Measurements from ENCODE around the gene CLCA2.

Gene CLCA2

GRCh38 chr1:86423873-86424272, at the start of gene CLCA2:
TSS of gene CLCA2 (plus strand) at chr1:86424171. CDS start at chr1:86424248, 77 bp downstream.
- DNase-seq: no peak

DNA sequence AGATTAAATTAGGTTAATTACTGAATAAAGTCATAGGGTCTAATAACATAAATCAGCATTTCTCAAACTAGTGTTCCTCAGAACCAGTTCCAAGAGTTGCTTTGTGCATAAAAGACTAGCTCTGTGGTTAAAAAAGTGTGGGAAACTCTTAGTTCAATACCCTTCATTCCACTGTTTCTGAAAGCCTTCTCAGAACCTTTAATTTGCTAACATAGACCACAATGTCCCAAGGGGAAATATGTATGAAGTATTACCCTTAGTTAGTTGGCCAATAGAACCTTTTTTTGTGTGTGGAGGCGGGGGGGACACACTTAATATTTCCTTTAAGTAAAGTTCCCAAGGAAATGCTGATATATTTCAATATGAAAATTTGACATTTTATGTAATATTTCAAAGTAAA, 48.3 kb upstream of the CLCA2 start:
- no peak for DNase-seq

DNA sequence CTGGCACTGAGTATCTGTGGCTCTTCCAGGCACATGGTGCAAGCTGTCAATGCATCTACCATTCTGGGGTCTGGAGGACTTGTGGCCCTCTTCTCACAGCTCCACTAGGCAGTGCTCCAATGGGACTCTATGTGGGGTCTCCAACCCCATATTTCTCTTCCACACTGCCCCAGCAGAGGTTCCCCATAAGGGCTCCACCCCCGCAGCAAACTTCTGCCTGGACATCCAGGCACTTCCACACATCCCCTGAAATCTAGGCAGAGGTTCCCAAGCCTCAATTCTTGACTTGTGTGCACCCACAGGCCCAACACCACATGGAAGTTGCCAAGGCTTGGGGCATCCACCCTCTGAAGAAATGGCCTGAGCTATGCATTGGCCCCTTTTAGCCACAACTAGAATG, 46.6 kb upstream of the CLCA2 start:
- DNase-seq: no peak

GRCh38 chr1:86378813-86379212, 45.2 kb upstream of the CLCA2 start:
- DNase-seq: no peak

DNA sequence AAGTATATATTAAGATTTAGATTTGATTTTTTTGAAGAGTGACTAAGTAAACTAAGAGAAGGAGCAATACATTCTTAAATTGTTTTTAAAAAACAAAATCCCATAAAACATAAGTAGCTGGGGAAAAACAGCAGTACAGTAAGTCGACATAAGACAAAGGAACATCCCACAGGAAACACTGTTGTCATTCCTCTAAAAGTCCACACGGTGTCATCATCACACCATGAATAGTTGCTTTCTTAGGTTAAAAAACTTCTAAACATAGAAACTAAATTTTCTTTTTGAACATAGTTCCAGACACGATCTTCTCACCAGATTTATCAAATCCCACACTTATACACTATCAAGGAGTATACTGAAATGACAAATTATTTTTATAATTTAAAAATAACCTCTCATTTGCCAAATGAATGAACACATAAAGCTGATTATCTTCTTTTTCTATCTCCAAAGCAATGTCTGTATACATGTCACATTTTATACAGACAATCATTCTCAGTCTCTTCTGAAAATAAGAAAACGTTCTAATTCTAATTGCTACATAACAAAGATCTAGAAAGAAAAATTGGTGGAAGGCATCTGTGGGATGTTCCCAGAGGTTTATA, 43.6 kb upstream of the CLCA2 start:
- no peak for DNase-seq

- DNase-seq: no peak
Measured at GRCh38 chr1:86381223-86381622, 42.7 kb upstream of the CLCA2 start.

DNA sequence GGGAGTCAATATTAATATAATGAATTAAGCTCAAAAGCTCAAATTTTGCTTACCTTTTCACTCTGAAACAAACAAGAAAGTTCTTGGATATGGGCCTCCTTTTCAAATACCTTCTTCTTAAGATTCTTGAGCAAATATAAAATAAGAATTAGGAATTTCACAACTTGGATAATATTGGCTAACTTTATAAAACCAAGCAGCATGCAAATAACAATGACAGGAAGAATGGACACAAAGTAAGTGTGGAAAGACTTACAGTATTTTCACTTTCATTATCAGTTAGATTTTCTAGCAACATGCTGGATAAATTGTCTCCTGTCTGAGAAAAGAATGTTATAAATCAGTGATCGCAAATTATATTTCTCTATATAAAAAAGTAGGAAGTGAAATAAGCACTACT, 41.1 kb upstream of the CLCA2 start:
- DNase-seq: no peak

DNA sequence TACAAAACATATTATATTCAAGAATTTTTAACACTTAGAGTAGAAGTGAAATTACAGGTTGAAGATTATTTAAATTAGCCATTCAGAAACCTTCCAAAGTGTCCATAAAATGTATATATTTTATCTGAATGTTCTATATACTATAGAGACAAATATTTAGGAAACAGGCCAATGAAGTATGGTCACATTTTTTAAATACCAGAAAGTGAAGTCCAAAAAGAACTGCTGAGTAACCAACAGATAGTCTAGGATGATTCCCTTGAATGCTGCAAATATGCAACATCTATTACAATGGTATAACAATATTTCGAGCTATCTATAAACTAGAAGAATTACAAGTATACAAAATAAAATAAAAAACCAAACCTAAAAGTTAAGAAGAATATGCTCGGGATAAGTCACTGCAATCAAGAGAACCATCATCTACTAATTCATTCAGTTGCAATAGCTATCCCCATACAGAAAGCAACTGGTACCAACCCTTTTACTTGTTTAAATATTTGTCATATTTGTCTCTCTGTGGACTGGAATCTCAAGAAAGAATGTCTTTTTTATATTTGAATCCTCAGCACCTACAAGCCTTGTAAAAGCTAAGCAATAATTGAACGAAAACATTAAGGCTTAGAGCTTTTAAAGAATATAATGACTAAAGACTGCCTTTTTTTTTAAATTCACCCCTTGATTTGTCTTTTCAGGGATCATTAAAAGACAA, 35.9 kb upstream of the CLCA2 start:
- DNase-seq: no peak

DNA sequence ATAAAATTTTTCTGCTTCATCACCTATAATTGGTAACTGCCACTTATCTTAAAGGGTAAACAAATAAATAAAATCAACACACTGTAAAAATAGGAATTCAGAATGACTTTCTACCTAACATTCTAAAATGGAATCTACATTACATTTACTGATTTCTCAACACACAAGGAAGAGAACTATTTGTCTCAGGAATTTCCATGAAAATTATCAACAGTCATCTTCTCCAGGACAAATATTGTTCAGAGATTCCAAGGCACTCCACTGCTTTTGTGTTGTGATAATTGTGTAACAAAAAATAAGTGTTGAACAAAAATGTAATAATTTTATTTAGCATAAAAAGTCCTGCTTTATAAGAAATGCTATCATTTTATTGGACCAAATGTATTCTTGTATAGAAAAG, 35.2 kb upstream of the CLCA2 start:
- DNase-seq: no peak

DNA sequence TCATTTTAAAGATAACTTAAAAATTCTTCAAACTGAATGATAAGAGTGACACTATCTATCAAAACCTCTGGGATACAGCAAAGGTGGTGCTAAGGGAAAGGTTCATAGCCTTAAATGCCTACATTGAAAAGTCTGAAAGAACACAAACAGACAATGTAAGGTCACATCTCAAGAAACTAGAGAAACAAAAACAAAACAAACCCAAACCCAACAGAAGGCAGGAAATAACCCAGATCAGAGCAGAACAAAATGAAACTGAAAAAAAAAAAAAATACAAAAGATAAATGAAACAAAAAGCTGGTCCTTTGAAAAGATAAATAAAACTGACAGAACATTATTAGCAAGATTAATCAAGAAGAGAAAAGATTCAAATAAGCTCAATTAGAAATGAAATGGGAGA, 34.7 kb upstream of the CLCA2 start:
- DNase-seq: no peak

DNA sequence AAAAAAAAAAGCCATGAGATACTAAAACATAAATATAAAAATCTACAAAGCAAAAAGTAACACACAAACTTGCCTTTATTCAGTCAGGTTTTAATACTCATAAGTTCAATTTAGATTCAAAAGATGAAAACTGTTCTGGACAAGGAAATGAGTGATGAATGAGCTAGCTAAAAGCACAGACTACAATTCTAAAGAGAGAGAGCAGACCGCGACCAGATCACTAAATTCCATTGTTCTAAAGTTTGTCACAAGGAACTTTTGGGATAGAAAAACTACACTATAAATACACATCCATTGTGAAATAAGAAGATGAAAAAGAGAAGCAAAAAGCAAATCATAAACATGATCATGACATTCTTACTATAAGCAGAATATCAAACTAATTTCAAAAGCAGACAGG, 29.6 kb upstream of the CLCA2 start:
- no peak for DNase-seq

DNA sequence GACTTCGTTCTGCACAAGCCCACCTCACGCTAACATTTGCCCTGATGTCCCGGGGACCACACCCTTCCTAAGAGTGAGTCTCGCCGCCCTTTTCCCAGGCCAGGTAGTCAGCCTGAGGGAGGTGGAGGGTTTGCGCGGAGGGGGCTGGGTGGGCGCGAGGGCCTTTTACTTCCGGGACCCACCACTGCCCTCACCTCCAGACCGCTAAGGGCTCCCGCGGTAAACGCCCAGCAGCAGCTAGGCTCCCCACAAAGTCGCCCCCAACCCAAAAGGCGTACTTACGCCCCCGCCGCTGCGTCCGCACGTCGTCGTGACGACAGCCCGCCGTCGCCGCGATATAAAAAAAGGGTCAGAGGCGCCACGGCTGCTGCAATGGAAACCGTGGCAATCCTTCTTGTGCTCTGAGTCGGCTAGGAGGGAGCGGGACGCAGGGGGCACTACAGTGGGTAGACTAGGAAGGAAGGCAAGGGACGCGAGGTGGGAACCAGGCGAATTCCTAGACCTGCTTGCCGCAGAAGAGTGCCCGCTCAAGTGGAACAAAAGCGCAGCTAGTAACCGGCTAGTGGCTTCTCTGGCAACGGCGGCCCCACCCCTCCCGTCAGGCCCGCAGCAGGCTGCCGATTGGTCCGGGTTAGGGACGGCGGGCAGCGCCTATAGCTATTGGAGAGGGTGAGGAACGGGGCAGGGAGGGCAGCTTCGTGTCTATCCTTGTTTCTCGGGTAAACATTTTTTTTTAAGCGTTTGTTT, 28.0 kb upstream of the CLCA2 start, which contains the start of gene ODF2L:
ODF2L (minus strand) TSS at position 573 of the 747 bp plus-strand sequence. CDS start 9,296 bp downstream, outside the sequence.
- peak; percentile 87 for DNase-seq

DNA sequence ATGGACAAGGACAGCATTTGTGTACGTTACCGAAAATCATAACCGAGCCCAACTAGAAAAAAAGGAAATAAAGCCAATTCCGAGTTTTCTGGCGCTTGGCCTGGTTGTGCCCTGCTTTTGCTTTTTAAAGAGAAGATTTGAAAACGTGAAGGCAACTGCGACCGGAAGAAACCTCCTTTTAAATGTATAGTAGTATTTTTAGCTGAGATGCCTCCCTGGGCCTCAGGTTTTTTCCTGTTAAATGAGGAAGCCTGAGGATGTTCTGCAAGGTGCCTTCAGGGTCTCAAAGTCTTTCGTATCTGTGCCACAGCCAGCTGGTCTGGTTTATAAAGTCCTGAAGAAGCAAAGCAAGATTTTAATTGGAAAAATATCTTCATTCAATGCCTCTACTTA, 27.5 kb upstream of the CLCA2 start:
- DNase-seq: no peak

DNA sequence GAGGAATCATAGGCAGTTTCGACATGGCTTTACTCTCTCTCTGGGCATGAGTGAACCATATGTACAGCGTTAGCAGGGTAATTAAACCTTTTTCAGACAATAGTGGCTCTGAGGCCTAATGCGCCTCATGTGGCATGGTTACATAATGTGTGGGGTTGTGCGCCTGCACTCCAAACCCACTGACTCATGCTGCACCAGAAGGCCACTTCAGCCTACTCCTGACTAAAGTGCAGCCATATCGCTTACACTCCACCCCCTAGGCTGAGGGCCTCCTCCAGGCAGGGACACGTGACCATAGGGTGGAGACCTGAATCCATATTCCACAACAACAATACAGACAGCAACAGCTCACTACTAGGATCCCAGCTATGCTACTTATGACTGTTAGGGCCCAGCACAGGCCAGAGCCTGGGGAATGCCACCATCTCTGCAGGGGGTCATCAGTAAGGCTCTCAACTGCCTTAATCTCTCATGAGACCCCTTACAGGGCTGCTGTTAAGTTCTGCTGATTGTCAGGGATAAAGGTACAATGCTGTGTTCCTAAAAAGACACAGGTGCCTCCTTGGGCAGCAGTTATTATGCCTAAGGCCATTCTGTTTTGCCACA, 14.5 kb upstream of the CLCA2 start:
- no peak for DNase-seq

DNA sequence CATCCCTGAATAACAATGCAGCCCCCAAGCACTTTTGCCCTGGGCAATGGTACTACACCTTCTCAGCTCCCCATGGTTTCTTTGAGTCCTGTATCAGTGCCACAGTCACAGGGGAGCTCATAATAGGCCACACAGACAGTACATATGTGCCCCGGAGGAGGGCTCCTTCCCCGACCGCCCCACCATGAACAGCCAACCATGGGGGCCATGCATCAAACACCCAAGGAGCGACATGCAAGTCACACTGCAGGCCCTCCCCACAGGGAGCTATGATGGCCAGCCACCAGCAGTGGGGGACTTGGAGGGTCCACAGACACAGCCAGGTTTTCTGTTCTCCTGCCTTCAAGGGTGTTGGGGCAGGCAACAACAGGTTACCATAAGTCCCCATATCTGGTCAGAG, 13.1 kb upstream of the CLCA2 start:
- DNase-seq: no peak

- DNase-seq: no peak
Measured at GRCh38 chr1:86416343-86416742, 7.6 kb upstream of the CLCA2 start.

DNA sequence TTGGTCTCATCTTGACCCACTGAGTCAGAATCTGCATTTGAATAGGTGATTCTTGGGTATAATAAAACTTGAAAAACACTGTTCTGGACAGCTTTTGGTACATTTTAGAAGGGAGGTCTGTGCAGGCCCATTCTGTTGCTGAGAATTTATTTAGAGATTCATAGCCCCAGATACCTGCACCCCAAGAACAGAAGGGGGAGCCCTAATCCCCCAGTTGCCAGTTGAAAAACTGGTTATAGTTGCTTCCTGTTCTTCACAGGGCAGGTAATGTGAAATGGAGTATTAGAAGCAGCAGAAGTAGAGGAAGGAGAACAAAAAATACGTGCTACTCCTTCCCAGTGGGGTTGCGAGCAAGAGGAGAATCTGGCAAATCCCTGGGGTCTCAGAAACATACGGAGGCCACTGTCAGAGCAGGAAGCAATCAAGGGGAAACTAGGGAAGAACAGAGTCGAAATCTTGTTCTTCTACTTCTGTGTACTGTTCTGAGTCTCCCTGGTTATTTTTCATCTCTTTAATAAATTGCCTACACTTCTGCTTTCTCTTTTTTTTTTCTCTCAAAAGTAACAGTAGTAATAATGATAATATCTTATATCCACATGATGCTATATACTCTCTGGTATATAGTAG, 4.6 kb upstream of the CLCA2 start:
- no peak for DNase-seq

GRCh38 chr1:86421601-86422280, 2.2 kb upstream of the CLCA2 start:
- DNase-seq: no peak

DNA sequence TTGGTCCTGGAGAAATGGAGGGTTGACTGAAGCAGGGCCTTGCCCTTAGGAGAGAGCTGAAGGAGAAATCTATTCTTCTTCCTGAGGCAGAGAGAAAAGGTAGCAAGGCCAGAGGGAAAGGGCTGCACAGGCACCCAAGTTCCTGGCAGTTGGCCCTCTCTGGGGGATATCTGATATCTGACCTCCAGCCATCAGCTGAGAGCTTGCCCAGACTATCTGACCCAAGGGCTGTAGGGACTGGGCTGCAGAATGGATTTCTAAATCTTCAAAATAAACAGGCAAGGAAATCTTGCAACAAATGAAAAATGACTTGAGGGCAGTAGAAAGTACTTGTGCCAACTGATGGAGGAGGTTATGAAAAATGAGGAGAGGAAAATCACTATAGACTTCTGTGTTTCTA, 498 bp upstream of the CLCA2 start:
- DNase-seq: no peak

GRCh38 chr1:86429122-86429725, 5.3 kb downstream of the CLCA2 start:
- DNase-seq: no peak

GRCh38 chr1:86429835-86430234, 5.9 kb downstream of the CLCA2 start:
- no peak for DNase-seq

GRCh38 chr1:86430376-86430775, 6.4 kb downstream of the CLCA2 start:
- no peak for DNase-seq

All from activated effector memory CD4-positive, alpha-beta T cell treated with Interleukin-2 at 50 U/mL for 16 hours (primary cell).